ENCODE data around the gene NR2C2AP.

DNA sequence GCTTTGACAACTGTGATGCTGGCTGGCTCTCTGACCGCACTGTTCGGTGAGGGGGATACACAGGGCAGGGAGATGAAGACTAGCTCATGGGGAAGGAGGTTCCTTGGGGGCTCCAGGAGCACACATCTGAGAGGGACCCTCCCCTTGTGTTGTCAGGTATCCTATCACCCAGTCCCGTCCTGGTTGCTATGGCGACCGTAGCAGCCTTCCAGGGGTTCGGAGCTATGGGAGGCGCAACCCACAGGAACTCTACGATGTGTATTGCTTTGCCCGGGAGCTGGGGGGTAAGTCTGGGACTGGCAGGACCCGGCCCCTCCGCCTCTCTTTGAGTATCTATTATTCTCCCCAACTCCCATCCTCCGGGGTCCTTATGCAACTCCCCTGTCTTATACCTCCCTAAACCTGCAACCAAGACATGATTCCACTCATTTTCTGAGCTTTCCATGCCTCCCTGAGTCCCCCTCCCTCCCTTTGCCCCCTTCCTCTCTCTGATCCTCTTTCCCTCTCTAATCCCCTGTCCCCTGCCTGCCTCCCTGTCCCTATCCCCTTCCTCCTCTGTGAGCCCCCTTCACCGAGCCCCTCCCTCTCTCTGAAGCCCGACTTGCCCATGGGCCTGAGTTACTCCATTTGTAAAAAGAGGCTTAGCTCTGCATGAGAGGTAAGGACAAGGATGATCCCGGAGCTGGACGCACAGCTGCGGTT, 21.1 kb upstream of the NR2C2AP start:
- TF ChIP-seq, protein P1, sequence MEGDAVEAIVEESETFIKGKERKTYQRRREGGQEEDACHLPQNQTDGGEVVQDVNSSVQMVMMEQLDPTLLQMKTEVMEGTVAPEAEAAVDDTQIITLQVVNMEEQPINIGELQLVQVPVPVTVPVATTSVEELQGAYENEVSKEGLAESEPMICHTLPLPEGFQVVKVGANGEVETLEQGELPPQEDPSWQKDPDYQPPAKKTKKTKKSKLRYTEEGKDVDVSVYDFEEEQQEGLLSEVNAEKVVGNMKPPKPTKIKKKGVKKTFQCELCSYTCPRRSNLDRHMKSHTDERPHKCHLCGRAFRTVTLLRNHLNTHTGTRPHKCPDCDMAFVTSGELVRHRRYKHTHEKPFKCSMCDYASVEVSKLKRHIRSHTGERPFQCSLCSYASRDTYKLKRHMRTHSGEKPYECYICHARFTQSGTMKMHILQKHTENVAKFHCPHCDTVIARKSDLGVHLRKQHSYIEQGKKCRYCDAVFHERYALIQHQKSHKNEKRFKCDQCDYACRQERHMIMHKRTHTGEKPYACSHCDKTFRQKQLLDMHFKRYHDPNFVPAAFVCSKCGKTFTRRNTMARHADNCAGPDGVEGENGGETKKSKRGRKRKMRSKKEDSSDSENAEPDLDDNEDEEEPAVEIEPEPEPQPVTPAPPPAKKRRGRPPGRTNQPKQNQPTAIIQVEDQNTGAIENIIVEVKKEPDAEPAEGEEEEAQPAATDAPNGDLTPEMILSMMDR (conservative IDR thresholded peaks at IDR 0.05), result no peak
- no peak for TF ChIP-seq EZH2 (IDR thresholded peaks at IDR 0.05; ENCODE audit: low read depth)

Measured in PC-9 (cell line).